Measurements from ENCODE around the gene PEX13.

DNA sequence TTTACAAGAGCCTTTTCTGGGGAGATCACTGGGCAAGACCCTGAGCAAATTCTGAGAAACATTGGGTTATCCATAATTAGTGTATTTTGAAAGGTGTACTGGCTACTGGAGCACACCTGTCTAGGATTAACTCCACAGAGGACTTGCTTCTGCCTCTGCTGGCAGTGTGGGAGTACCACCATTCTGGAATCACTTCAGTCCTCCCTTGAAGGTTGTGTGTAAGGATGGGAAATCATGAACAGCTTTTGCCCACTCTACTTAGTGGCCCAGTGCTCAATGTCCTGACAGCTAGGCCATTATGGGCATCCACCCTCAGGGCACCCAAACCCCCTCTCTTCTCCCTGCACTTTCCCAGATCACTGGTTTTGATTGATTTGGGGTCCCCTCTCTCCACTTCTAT, 40.0 kb downstream of the PEX13 start:
- TF ChIP-seq, protein P1, sequence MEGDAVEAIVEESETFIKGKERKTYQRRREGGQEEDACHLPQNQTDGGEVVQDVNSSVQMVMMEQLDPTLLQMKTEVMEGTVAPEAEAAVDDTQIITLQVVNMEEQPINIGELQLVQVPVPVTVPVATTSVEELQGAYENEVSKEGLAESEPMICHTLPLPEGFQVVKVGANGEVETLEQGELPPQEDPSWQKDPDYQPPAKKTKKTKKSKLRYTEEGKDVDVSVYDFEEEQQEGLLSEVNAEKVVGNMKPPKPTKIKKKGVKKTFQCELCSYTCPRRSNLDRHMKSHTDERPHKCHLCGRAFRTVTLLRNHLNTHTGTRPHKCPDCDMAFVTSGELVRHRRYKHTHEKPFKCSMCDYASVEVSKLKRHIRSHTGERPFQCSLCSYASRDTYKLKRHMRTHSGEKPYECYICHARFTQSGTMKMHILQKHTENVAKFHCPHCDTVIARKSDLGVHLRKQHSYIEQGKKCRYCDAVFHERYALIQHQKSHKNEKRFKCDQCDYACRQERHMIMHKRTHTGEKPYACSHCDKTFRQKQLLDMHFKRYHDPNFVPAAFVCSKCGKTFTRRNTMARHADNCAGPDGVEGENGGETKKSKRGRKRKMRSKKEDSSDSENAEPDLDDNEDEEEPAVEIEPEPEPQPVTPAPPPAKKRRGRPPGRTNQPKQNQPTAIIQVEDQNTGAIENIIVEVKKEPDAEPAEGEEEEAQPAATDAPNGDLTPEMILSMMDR (IDR thresholded peaks at IDR 0.05; ENCODE audit: extremely low read depth in 1 of 2, insufficient read depth in 1 of 2, low read depth in 1 of 2, low read length in 2 of 2) = no peak
- TF ChIP-seq POLR2A (IDR thresholded peaks at IDR 0.05; ENCODE audit: low read depth, low read length) = no peak
- TF ChIP-seq EZH2 (IDR thresholded peaks at IDR 0.05; ENCODE audit: borderline replicate concordance, low read depth, low read length, severe bottlenecking) = no peak
